IMR-90 (cell line): ENCODE results near the gene ENDOU. TPM values are rescaled to one million over a fixed set of nuclear protein-coding genes. Genes with fewer than 3 reads are reported as not detected.

ENCODE experiments used
- ATAC-seq: fragments of 200-7000 bp; cut with Tn5 transposase; 2 replicates; pipeline ENCODE4 v1.9.1; 2020; ENCODE audit warnings: low read depth, mild to moderate bottlenecking, moderate library complexity
- BruUV-seq: library from RNA; stranded (reverse); fragments of 400-500 nt; replicated peaks from 2 replicates; lab custom pipeline; 2021; lab: Mats Ljungman, UMichigan
- CTCF ChIA-PET: fragments of 300-600 bp; formaldehyde crosslinking; extraction: SDS; loops from one replicate; lab custom pipeline; 2021; ENCODE audit warnings: antibody characterized with exemption; lab: Yijun Ruan, JAX
- POLR2A ChIA-PET: fragments of 300-600 bp; sonication (Branson Sonifier 250); formaldehyde crosslinking; loops from one replicate; lab custom pipeline; 2022; ENCODE audit warnings: antibody characterized with exemption; ENCODE audit not compliant: unreplicated experiment; lab: Charles Lee
- DNase-seq: peaks from one replicate; pipeline ENCODE4 v3.0.0; 2013
- H2AFZ ChIP-seq: replicated peaks from 2 replicates; pipeline ENCODE3; 2013; ENCODE audit warnings: low read length, mild to moderate bottlenecking; ENCODE audit not compliant: poor library complexity
- H2AK5ac ChIP-seq: 2 replicates; pipeline ENCODE4 v1.6.1; 2013; ENCODE audit warnings: low read depth, low read length, inconsistent platforms
- H2AK9ac ChIP-seq: replicated peaks from 2 replicates; pipeline ENCODE3; 2013; ENCODE audit warnings: mild to moderate bottlenecking, low read depth, low read length, moderate library complexity; ENCODE audit not compliant: poor library complexity
- H2BK120ac ChIP-seq: 2 replicates; pipeline ENCODE4 v1.6.1; 2013; ENCODE audit warnings: low read depth, low read length, inconsistent platforms
- H2BK15ac ChIP-seq: 3 replicates; pipeline ENCODE4 v1.6.1; 2013; ENCODE audit warnings: low read depth, low read length, inconsistent platforms
- H2BK20ac ChIP-seq: 2 replicates; pipeline ENCODE4 v1.6.1; 2013; ENCODE audit warnings: low read depth, mild to moderate bottlenecking, inconsistent platforms, low read length, moderate library complexity
- H2BK5ac ChIP-seq: 2 replicates; pipeline ENCODE4 v1.6.1; 2013; ENCODE audit warnings: mild to moderate bottlenecking, low read depth, low read length, inconsistent platforms; ENCODE audit not compliant: poor library complexity, severe bottlenecking
- H3K14ac ChIP-seq: replicated peaks from 2 replicates; pipeline ENCODE4 v1.6.1; 2013; ENCODE audit warnings: low read depth, low read length, inconsistent platforms
- H3K18ac ChIP-seq: 2 replicates; pipeline ENCODE4 v1.6.1; 2013; ENCODE audit warnings: low read depth, low read length, control low read depth
- H3K23ac ChIP-seq: 2 replicates; pipeline ENCODE4 v1.6.1; 2013; ENCODE audit warnings: low read depth, low read length, inconsistent platforms
- H3K27ac ChIP-seq: 2 replicates; pipeline ENCODE4 v1.5.1; 2013; ENCODE audit warnings: mild to moderate bottlenecking, control low read depth, low read length; ENCODE audit not compliant: insufficient read depth
- H3K27me3 ChIP-seq: 2 replicates; pipeline ENCODE4 v1.6.1; 2013; ENCODE audit warnings: low read length; ENCODE audit not compliant: control insufficient read depth, insufficient read depth
- H3K36me3 ChIP-seq: 2 replicates; pipeline ENCODE4 v1.6.1; 2013; ENCODE audit warnings: low read length, mixed read lengths; ENCODE audit not compliant: control insufficient read depth, insufficient read depth
- H3K4ac ChIP-seq: 2 replicates; pipeline ENCODE4 v1.6.1; 2013; ENCODE audit warnings: low read depth, low read length, inconsistent platforms
- H3K4me1 ChIP-seq: 2 replicates; pipeline ENCODE4 v1.6.1; 2013; ENCODE audit warnings: low read length, mixed read lengths; ENCODE audit not compliant: control insufficient read depth, insufficient read depth
- H3K4me2 ChIP-seq: 2 replicates; pipeline ENCODE4 v1.6.1; 2013; ENCODE audit warnings: low read depth, mild to moderate bottlenecking, control low read depth, low read length, moderate library complexity
- H3K4me3 ChIP-seq: 2 replicates; pipeline ENCODE4 v1.5.1; 2013; ENCODE audit warnings: low read depth, mild to moderate bottlenecking, control low read depth, low read length, moderate library complexity; ENCODE audit not compliant: insufficient read depth
- H3K56ac ChIP-seq: 2 replicates; pipeline ENCODE4 v1.6.1; 2013; ENCODE audit warnings: low read length, inconsistent platforms; ENCODE audit not compliant: insufficient read depth; ENCODE audit errors: extremely low read depth
- H3K79me1 ChIP-seq, 2 experiments: 2 replicates each; pipeline ENCODE4 v1.6.1; 2013; ENCODE audit warnings: low read length in 2 of 2, inconsistent platforms in 1 of 2, low read depth in 1 of 2
- H3K9ac ChIP-seq: 2 replicates; pipeline ENCODE4 v1.6.1; 2013; ENCODE audit warnings: low read depth, low read length, control low read depth
- H3K9me1 ChIP-seq: 2 replicates; pipeline ENCODE4 v1.6.1; 2013; ENCODE audit warnings: low read length, inconsistent platforms; ENCODE audit not compliant: insufficient read depth
- H3K9me3 ChIP-seq: 2 replicates; pipeline ENCODE4 v1.6.1; 2013; ENCODE audit warnings: low read length; ENCODE audit not compliant: control insufficient read depth, insufficient read depth
- H4K20me1 ChIP-seq: 2 replicates; pipeline ENCODE4 v1.6.1; 2013; ENCODE audit warnings: low read length, inconsistent platforms; ENCODE audit not compliant: insufficient read depth
- H4K5ac ChIP-seq: 2 replicates; pipeline ENCODE4 v1.6.1; 2013; ENCODE audit warnings: mild to moderate bottlenecking, low read depth, low read length, control low read depth
- H4K8ac ChIP-seq, 2 experiments: 2 replicates each; pipeline ENCODE4 v1.6.1; 2013; ENCODE audit warnings: low read depth in 2 of 2, low read length in 2 of 2, control low read depth in 1 of 2, inconsistent platforms in 1 of 2
- H4K91ac ChIP-seq: 2 replicates; pipeline ENCODE4 v1.6.1; 2013; ENCODE audit warnings: low read depth, low read length, inconsistent platforms; ENCODE audit not compliant: insufficient read depth
- BHLHE40 ChIP-seq: fragments of 150-350 bp; IDR thresholded peaks from 2 replicates; pipeline ENCODE4 v1.6.1; 2016; ENCODE audit warnings: mild to moderate bottlenecking, low read depth, low read length
- CEBPB ChIP-seq: IDR thresholded peaks from 2 replicates; pipeline ENCODE4 v1.6.1; 2012; ENCODE audit warnings: low read depth, low read length, improper control_type of control experiment
- CHD1 ChIP-seq: IDR thresholded peaks from 2 replicates; pipeline ENCODE4 v1.6.1; 2012; ENCODE audit warnings: low read depth, low read length, improper control_type of control experiment
- FOS ChIP-seq: fragments of 150-350 bp; IDR thresholded peaks from 2 replicates; pipeline ENCODE4 v1.6.1; 2016; ENCODE audit warnings: low read depth, low read length
- MAFK ChIP-seq: IDR thresholded peaks from 2 replicates; pipeline ENCODE4 v1.6.1; 2012; ENCODE audit warnings: low read depth, low read length, improper control_type of control experiment
- MAZ ChIP-seq: IDR thresholded peaks from 2 replicates; pipeline ENCODE4 v1.6.1; 2012; ENCODE audit warnings: low read depth, mild to moderate bottlenecking, low read length, improper control_type of control experiment, moderate library complexity, borderline replicate concordance
- MXI1 ChIP-seq: IDR thresholded peaks from 2 replicates; pipeline ENCODE4 v1.6.1; 2012; ENCODE audit warnings: low read depth, mild to moderate bottlenecking, low read length, moderate library complexity, borderline replicate concordance
- NFE2L2 ChIP-seq: fragments of 150-350 bp; IDR thresholded peaks from 2 replicates; pipeline ENCODE4 v1.6.1; 2016; ENCODE audit warnings: low read depth, mild to moderate bottlenecking, low read length
- POLR2A ChIP-seq: IDR thresholded peaks from 2 replicates; pipeline ENCODE4 v1.6.1; 2012; ENCODE audit warnings: mild to moderate bottlenecking, low read depth, low read length
- RCOR1 ChIP-seq: IDR thresholded peaks from 2 replicates; pipeline ENCODE4 v1.6.1; 2012; ENCODE audit warnings: mild to moderate bottlenecking, low read length, improper control_type of control experiment; ENCODE audit not compliant: insufficient replicate concordance
- RFX5 ChIP-seq: IDR thresholded peaks from 2 replicates; pipeline ENCODE4 v1.8.0; 2012; ENCODE audit warnings: low read depth, mild to moderate bottlenecking, low read length, moderate library complexity
- SMC3 ChIP-seq: fragments of 150-350 bp; IDR thresholded peaks from 2 replicates; pipeline ENCODE4 v1.6.1; 2016; ENCODE audit warnings: low read depth, mild to moderate bottlenecking, antibody characterized with exemption, low read length, moderate library complexity
- USF2 ChIP-seq: fragments of 150-350 bp; IDR thresholded peaks from 2 replicates; pipeline ENCODE4 v1.6.1; 2017; ENCODE audit warnings: mild to moderate bottlenecking, antibody characterized with exemption, low read length, low read depth
- WGBS, 2 experiments: methylation state at CpG; one replicate each; pipeline versions ENCODE4 v1.1.5 to v1.1.7; 2013; ENCODE audit warnings: missing lambda C conversion rate in 2 of 2; ENCODE audit not compliant: insufficient read length in 1 of 2; ENCODE audit errors: extremely low coverage in 2 of 2; 5-methylcytosine and 5-hydroxymethylcytosine counted together
- dilution Hi-C: fragments of 300-500 bp; cut with HindIII; formaldehyde crosslinking; loops from one replicate; pipeline ENCODE4 v1.14.3; 2018; ENCODE audit warnings: low sequenced_read_pairs; ENCODE audit not compliant: unreplicated experiment
- in situ Hi-C: fragments of 300-500 bp; cut with MboI; formaldehyde crosslinking; loops from 3 replicates; pipeline ENCODE4 v1.14.3; 2019; ENCODE audit warnings: low sequenced_read_pairs, inconsistent platforms, mixed read lengths
- intact Hi-C: fragments of 100-400 bp; cut with micrococcal nuclease; formaldehyde crosslinking; loops from 2 replicates; pipeline ENCODE4 v1.10.0; 2022
- polyA plus RNA-seq, 3 experiments: library from polyadenylated mRNA; depleted of rRNA; stranded (reverse); fragments of >200 nt; gene quantifications; 2 replicates each; pipeline ENCODE4 v1.2.3, GENCODE V29; 2012; ENCODE audit warnings: low replicate concordance in 1 of 3
- total RNA-seq: library from RNA; depleted of rRNA; stranded (reverse); fragments of >200 nt; gene quantifications from 2 replicates; pipeline ENCODE4 v1.2.3, GENCODE V29; 2012

Gene ENDOU
- total and polyA plus RNA-seq, 2 of the 4 experiments (the other 2 are of a cell fraction), result under 0.01 to 0.09 TPM

DNA sequence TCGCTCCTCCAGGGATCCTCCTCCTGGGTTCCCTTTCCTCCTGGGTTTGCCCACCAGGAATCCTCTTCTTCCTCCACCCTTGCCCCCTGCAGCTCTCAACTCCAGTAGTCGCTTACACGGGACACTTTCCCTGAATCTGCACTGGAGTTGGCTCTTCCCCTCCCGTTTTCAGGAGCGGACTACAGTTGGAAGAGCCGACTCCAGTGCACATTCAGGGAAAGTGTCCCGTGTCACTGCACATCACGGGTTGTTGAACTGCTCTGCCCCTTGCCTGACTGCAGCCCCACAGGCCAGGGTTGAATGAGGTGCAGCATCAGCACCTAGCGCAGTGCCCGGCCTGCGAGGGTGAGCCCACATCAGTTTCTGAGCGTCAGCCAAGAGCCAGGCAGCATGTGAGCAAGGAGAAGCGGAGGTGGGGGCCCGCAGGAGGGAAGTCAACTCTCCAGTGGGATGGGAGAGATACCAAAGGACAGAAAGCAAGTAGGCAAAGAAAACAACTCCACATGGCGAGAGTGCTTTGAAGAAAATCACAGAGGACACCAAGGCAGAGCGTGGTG, 20.3 kb upstream of the ENDOU start:
- H3K4me3 ChIP-seq, result no peak overlapping the region
- H3K14ac ChIP-seq, result no peak overlapping the region
- WGBS, 2 experiments, result 28% methylated on average over 4 of the region's 16 CpGs; no CpG with 5 or more reads in 1 of the 2 experiments
- no peak for DNase-seq
- no peak overlapping the region for H2BK15ac ChIP-seq
- no peak overlapping the region for H2BK120ac ChIP-seq
- ChIA-PET CTCF (no interaction called here), POLR2A (no interaction called here)
- no peak overlapping the region for H3K9ac ChIP-seq
- no peak for ATAC-seq
- H3K23ac ChIP-seq, result no peak overlapping the region
- no peak overlapping the region for H4K8ac ChIP-seq
- H3K9me1 ChIP-seq, result no peaks in the 10 kb centered on the region
- no peak overlapping the region for H2BK20ac ChIP-seq
- no peak overlapping the region for H3K56ac ChIP-seq
- peaks cover 2% of the 10 kb centered on the region; the same call in 1 of the 2 replicates for H3K4me1 ChIP-seq
- no peaks in the 10 kb centered on the region for H3K9me3 ChIP-seq
- H4K20me1 ChIP-seq, result no peaks in the 10 kb centered on the region
- dilution Hi-C loops, result no loop called here
- TF ChIP-seq MAFK (no peak), CEBPB (no peak), RFX5 (no peak), NFE2L2 (no peak), MAZ (no peak; the same call in 1 of the 2 replicates), FOS (no peak), USF2 (no peak), MXI1 (no peak), SMC3 (no peak), CHD1 (no peak), BHLHE40 (no peak), RCOR1 (no peak), POLR2A (no peak)
- peaks cover 32% of the 10 kb centered on the region for H3K27me3 ChIP-seq
- no peak overlapping the region for H2BK5ac ChIP-seq
- no peaks in the 10 kb centered on the region for H3K36me3 ChIP-seq
- no peak overlapping the region for H3K4me2 ChIP-seq
- no peak overlapping the region for H3K18ac ChIP-seq
- H2AK9ac ChIP-seq, result no peak overlapping the region
- H3K4ac ChIP-seq, result no peak overlapping the region
- no peak overlapping the region for H4K91ac ChIP-seq
- no peak overlapping the region for H3K27ac ChIP-seq
- in situ Hi-C loops, result loop anchor here (10.0 kb wide), 1 partner anchor 89 kb away; no protein-coding TSS in a partner anchor
- H4K5ac ChIP-seq, result no peak overlapping the region
- no peak overlapping the region for H2AK5ac ChIP-seq
- H3K79me1 ChIP-seq, result no peaks in the 10 kb centered on the region
- peak overlapping the region; percentile 23 for H2AFZ ChIP-seq
- no TSS peak for BruUV-seq
- intact Hi-C loops, result no loop called here
